Breast epithelium (tissue), 4 donors: ENCODE measurements around the gene GABPB1. TPM values are rescaled to one million over a fixed set of nuclear protein-coding genes. Genes with fewer than 3 reads are reported as not detected.

Source experiments
- DNase-seq, 2 donors: peaks; one replicate each; pipeline ENCODE4 v3.0.0-alpha.2; 2019; ENCODE audit warnings: low spot score in 2 of 2
- H3K27ac ChIP-seq, 2 donors: fragments of 200-600 bp; sonication (generic) in 1 of 2; one replicate each; pipeline ENCODE4 v1.5.1; 2016 to 2019; ENCODE audit warnings: mild to moderate bottlenecking in 1 of 2
- H3K27me3 ChIP-seq, 2 donors: fragments of 200-600 bp; sonication (generic) in 1 of 2; one replicate each; pipeline versions ENCODE4 v1.5.1 to v1.6.0; 2017 to 2019; ENCODE audit warnings: control low read depth in 1 of 2, mild to moderate bottlenecking in 1 of 2
- H3K36me3 ChIP-seq: fragments of 200-600 bp; one replicate; pipeline ENCODE4 v1.5.1; 2019
- H3K4me1 ChIP-seq, 2 donors: fragments of 200-600 bp; sonication (generic); one replicate each; pipeline ENCODE4 v1.5.1; 2016 to 2019; ENCODE audit warnings: control low read depth in 1 of 2
- H3K4me3 ChIP-seq, 3 donors: fragments of 200-600 bp; sonication (generic); 1 replicate in 2 of 3; 2 replicates in 1 of 3; pipeline ENCODE4 v1.5.1; 2016 to 2019; ENCODE audit warnings: mild to moderate bottlenecking in 3 of 3, moderate library complexity in 2 of 3
- H3K9me3 ChIP-seq, 2 donors: fragments of 200-600 bp; sonication (generic) in 1 of 2; one replicate each; pipeline ENCODE4 v1.5.1; 2016 to 2019; ENCODE audit warnings: control low read depth in 1 of 2
- POLR2A ChIP-seq: fragments of 450-650 bp; IDR thresholded peaks from one replicate; pipeline ENCODE4 v1.6.1; 2016; ENCODE audit warnings: antibody characterized with exemption, mild to moderate bottlenecking, moderate library complexity
- POLR2AphosphoS5 ChIP-seq, 3 donors: sonication (generic); formaldehyde crosslinking; IDR thresholded peaks; one replicate each; pipeline ENCODE4 v1.6.1; 2017; ENCODE audit warnings: antibody characterized with exemption in 3 of 3
- intact Hi-C: fragments of 100-400 bp; cut with DNase I; formaldehyde crosslinking; loops from one replicate; pipeline ENCODE4 v1.15.1; 2023; ENCODE audit warnings: low total_unique reads
- total RNA-seq, 3 donors: library from RNA; depleted of rRNA; stranded (reverse); fragments of >200 nt; gene quantifications; one replicate each; pipeline ENCODE4 v1.1.0, GENCODE V29; 2016
- TF ChIP-seq, protein P1 (sequence below), 3 donors: fragments of 450-650 bp; IDR thresholded peaks; one replicate each; pipeline ENCODE4 v1.5.1; 2016 to 2017; ENCODE audit warnings: antibody characterized with exemption in 3 of 3, mild to moderate bottlenecking in 3 of 3, moderate library complexity in 3 of 3

GABPB1 gene
- total RNA-seq, 3 donors from 2014 or later = 14.6 to 37.4 (median 35.9) TPM

DNA sequence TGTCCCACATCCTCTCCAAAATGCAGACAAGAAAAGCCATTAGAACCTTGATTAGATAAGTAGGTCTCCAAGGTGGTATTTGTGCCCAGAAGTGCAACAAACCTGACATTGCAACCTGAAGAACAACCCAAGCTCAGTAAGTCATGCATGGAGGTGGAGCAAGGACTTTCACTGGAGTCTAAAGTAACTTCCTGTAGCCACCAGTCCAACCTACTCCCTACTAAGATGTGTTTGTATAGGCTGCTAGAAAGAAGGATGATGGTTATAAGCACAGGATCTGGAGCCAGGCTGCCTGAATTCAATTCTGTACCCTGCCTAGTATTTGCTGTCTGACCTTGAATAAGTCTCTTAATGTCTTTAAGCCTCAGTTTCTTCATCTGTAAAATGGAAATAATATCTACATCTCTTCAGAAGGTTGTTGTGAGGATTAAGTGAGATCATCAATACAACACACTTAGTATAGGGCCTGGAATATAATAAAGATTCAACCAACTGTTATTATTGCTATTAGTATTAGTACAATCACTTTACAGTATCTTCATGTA lies 121.7 kb downstream of the GABPB1 start:
- TF ChIP-seq POLR2A (no peak), POLR2AphosphoS5 (IDR thresholded peaks at IDR 0.05) (no peak)
- TF ChIP-seq, protein P1, sequence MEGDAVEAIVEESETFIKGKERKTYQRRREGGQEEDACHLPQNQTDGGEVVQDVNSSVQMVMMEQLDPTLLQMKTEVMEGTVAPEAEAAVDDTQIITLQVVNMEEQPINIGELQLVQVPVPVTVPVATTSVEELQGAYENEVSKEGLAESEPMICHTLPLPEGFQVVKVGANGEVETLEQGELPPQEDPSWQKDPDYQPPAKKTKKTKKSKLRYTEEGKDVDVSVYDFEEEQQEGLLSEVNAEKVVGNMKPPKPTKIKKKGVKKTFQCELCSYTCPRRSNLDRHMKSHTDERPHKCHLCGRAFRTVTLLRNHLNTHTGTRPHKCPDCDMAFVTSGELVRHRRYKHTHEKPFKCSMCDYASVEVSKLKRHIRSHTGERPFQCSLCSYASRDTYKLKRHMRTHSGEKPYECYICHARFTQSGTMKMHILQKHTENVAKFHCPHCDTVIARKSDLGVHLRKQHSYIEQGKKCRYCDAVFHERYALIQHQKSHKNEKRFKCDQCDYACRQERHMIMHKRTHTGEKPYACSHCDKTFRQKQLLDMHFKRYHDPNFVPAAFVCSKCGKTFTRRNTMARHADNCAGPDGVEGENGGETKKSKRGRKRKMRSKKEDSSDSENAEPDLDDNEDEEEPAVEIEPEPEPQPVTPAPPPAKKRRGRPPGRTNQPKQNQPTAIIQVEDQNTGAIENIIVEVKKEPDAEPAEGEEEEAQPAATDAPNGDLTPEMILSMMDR (IDR thresholded peaks at IDR 0.05) = no peak
- no peak for DNase-seq
- H3K36me3 ChIP-seq = no peaks in the 10 kb centered on the region
- H3K9me3 ChIP-seq = no peaks in the 10 kb centered on the region
- H3K4me3 ChIP-seq = no peak overlapping the region
- no peaks in the 10 kb centered on the region for H3K27me3 ChIP-seq
- H3K27ac ChIP-seq = no peak overlapping the region
- intact Hi-C loops = no loop called here
- no peaks in the 10 kb centered on the region for H3K4me1 ChIP-seq

DNA sequence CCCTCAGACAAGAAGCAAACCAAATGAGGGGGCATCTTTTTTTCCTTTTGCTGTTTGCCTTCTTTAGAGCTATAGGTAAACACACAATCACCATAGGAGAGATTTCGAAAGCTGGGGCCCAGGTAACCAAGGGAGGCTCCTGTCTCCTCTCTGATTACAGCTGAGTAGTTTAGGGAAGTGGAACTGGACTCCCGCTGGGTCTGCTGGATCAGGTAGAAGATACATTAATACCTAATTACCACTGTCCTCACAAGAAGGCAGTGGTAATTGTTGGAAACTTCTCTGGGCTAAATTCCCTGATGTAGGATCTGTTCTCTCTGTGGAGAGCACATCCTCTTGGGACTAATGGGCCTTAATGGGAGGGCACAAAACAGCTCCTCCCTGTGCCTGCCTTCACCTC lies 122.2 kb downstream of the GABPB1 start:
- Histone ChIP-seq H3K4me3 (no peak overlapping the region), H3K36me3 (no peaks in the 10 kb centered on the region), H3K4me1 (no peaks in the 10 kb centered on the region), H3K27me3 (no peaks in the 10 kb centered on the region), H3K27ac (no peak overlapping the region), H3K9me3 (no peaks in the 10 kb centered on the region)
- TF ChIP-seq POLR2A (no peak), POLR2AphosphoS5 (IDR thresholded peaks at IDR 0.05) (no peak)
- TF ChIP-seq, protein P1 (IDR thresholded peaks at IDR 0.05) = no peak
- intact Hi-C loops = no loop called here
- no peak for DNase-seq

GRCh38 chr15:50231761-50232160 lies 123.2 kb downstream of the GABPB1 start:
- H3K4me3 ChIP-seq = no peak overlapping the region
- intact Hi-C loops = no loop called here
- no peaks in the 10 kb centered on the region for H3K9me3 ChIP-seq
- DNase-seq = no peak
- TF ChIP-seq, protein P1 (IDR thresholded peaks at IDR 0.05) = no peak
- TF ChIP-seq POLR2A (no peak), POLR2AphosphoS5 (IDR thresholded peaks at IDR 0.05) (no peak)
- H3K4me1 ChIP-seq = no peaks in the 10 kb centered on the region
- no peaks in the 10 kb centered on the region for H3K27me3 ChIP-seq
- H3K36me3 ChIP-seq = no peaks in the 10 kb centered on the region
- no peak overlapping the region for H3K27ac ChIP-seq

DNA sequence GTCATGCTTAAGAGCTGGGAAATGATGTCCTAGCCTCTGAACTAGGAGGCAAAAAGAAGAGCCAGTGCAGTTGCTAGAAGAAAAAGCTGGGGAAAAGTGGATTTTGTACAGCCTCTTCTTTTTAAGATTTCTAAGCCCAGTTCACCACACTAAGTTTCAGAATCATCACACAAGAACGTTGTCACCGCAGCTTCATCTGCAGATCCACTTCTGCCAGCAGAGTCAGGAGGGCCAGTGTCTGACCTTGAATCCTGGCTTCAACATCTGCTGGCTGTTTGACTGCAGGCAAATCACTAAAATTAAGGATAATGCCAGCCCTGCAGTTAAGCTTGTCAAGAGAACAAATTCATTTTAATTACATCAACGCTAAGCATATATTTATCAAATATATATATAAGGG lies 125.7 kb downstream of the GABPB1 start:
- Histone ChIP-seq H3K4me3 (no peak overlapping the region), H3K9me3 (no peaks in the 10 kb centered on the region), H3K27me3 (no peaks in the 10 kb centered on the region), H3K27ac (no peak overlapping the region), H3K36me3 (no peaks in the 10 kb centered on the region), H3K4me1 (no peaks in the 10 kb centered on the region)
- intact Hi-C loops = no loop called here
- TF ChIP-seq, protein P1 (IDR thresholded peaks at IDR 0.05) = no peak
- no peak for TF ChIP-seq POLR2AphosphoS5 (IDR thresholded peaks at IDR 0.05)
- no peak for TF ChIP-seq POLR2A
- DNase-seq = no peak

GRCh38 chr15:50228866-50229265 lies 126.1 kb downstream of the GABPB1 start:
- TF ChIP-seq, protein P1 (IDR thresholded peaks at IDR 0.05) = no peak
- TF ChIP-seq POLR2A (no peak), POLR2AphosphoS5 (IDR thresholded peaks at IDR 0.05) (no peak)
- Histone ChIP-seq H3K9me3 (no peaks in the 10 kb centered on the region), H3K4me3 (no peak overlapping the region), H3K27ac (no peak overlapping the region), H3K4me1 (no peaks in the 10 kb centered on the region), H3K36me3 (no peaks in the 10 kb centered on the region), H3K27me3 (no peaks in the 10 kb centered on the region)
- no peak for DNase-seq
- intact Hi-C loops = no loop called here
